K562 (cell line): ENCODE data around the gene PRUNE1. TPM values are rescaled to one million over a fixed set of nuclear protein-coding genes. Genes with fewer than 3 reads are reported as not detected.

ENCODE experiments used
- ATF1 ChIP-seq, 2 experiments: fragments of 450-650 bp in 1 of 2; IDR thresholded peaks; 2 replicates each; pipeline ENCODE4 v1.6.1; 2016; ENCODE audit warnings: missing compliant biosample characterization in 1 of 2, missing genetic modification characterization in 1 of 2
- BRCA1 ChIP-seq, 2 experiments: fragments of 450-650 bp in 1 of 2; sonication (generic) in 1 of 2; formaldehyde crosslinking in 1 of 2; IDR thresholded peaks; 2 replicates each; pipeline versions ENCODE4 v1.5.0 to v1.6.1; 2017 to 2020; ENCODE audit warnings: mild to moderate bottlenecking in 1 of 2, missing genetic modification reagents in 1 of 2
- BRD4 ChIP-seq: fragments of 200-600 bp; sonication (generic); IDR thresholded peaks from 2 replicates; pipeline ENCODE4 v1.6.1; 2017; ENCODE audit warnings: inconsistent platforms
- BRF1 ChIP-seq: IDR thresholded peaks from 3 replicates; pipeline ENCODE4 v1.6.1; 2011; ENCODE audit warnings: borderline replicate concordance, mild to moderate bottlenecking; ENCODE audit not compliant: insufficient read length; ENCODE audit errors: extremely low read depth
- CAMTA2 ChIP-seq: fragments of 250-450 bp; sonication (Bioruptor Pico); conservative IDR thresholded peaks from 2 replicates; pipeline ENCODE4 v1.5.1; 2022
- CBX8 ChIP-seq: fragments of 200-600 bp; sonication (generic); IDR thresholded peaks from 2 replicates; pipeline ENCODE4 v1.6.1; 2012; ENCODE audit warnings: borderline replicate concordance, mixed run types, low read depth, mild to moderate bottlenecking, moderate library complexity, mixed read lengths, low read length, control low read depth, inconsistent platforms; ENCODE audit not compliant: poor library complexity, severe bottlenecking; ENCODE audit errors: extremely low read depth
- COPS2 ChIP-seq: fragments of 450-650 bp; conservative IDR thresholded peaks from 2 replicates; pipeline ENCODE4 v1.6.1; 2016; ENCODE audit warnings: mild to moderate bottlenecking, moderate library complexity
- DIDO1 ChIP-seq: fragments of 450-650 bp; IDR thresholded peaks from 2 replicates; pipeline ENCODE4 v1.6.1; 2016; ENCODE audit warnings: low read depth, missing biosample characterization, missing genetic modification characterization
- MAFK ChIP-seq: IDR thresholded peaks from 2 replicates; pipeline ENCODE4 v1.6.1; 2011; ENCODE audit warnings: low read length, improper control_type of control experiment
- MCM7 ChIP-seq, 2 experiments: fragments of 450-650 bp; IDR thresholded peaks; 2 replicates each; pipeline ENCODE4 v1.6.1; 2016 to 2018
- NFE2 ChIP-seq: IDR thresholded peaks from 2 replicates; pipeline ENCODE4 v1.6.1; 2014; ENCODE audit warnings: antibody characterized with exemption, low read depth
- NFYB ChIP-seq: IDR thresholded peaks from 2 replicates; pipeline ENCODE4 v1.6.1; 2011; ENCODE audit warnings: mild to moderate bottlenecking, moderate library complexity; ENCODE audit not compliant: insufficient read length; ENCODE audit errors: extremely low read depth
- NR1H2 ChIP-seq: sonication (generic); formaldehyde crosslinking; IDR thresholded peaks from 2 replicates; pipeline ENCODE4 v1.4.0; 2020; ENCODE audit warnings: mild to moderate bottlenecking, missing genetic modification reagents
- NR2C1 ChIP-seq, 2 experiments: fragments of 450-650 bp; IDR thresholded peaks; 2 replicates each; pipeline ENCODE4 v1.6.1; 2017; ENCODE audit warnings: mild to moderate bottlenecking in 2 of 2, antibody characterized with exemption in 1 of 2, inconsistent platforms in 1 of 2, missing compliant biosample characterization in 1 of 2, missing genetic modification characterization in 1 of 2
- PCBP1 ChIP-seq: fragments of 200-400 bp; formaldehyde crosslinking; IDR thresholded peaks from 2 replicates; pipeline ENCODE4 v1.6.1; 2018; ENCODE audit warnings: mild to moderate bottlenecking, low read depth, low read length; ENCODE audit not compliant: poor library complexity, severe bottlenecking
- POLR2B ChIP-seq: fragments of 450-650 bp; IDR thresholded peaks from 2 replicates; pipeline ENCODE4 v1.6.1; 2018; ENCODE audit warnings: low read depth; ENCODE audit not compliant: partially characterized antibody
- PRPF4 ChIP-seq: fragments of 200-400 bp; formaldehyde crosslinking; IDR thresholded peaks from one replicate; pipeline ENCODE4 v1.6.1; 2017; ENCODE audit warnings: low read length, low read depth, mild to moderate bottlenecking; ENCODE audit not compliant: insufficient read depth, poor library complexity, severe bottlenecking
- RFX5 ChIP-seq: IDR thresholded peaks from 2 replicates; pipeline ENCODE4 v1.6.1; 2011; ENCODE audit warnings: low read depth, mild to moderate bottlenecking, improper control_type of control experiment, low read length
- SIN3A ChIP-seq, 2 experiments: fragments of 150-350 bp in 1 of 2; IDR thresholded peaks; 2 replicates each; pipeline ENCODE4 v1.6.1; 2011 to 2016; ENCODE audit warnings: borderline replicate concordance in 2 of 2, low read depth in 2 of 2, low read length in 2 of 2, mild to moderate bottlenecking in 2 of 2, moderate library complexity in 2 of 2; ENCODE audit not compliant: control insufficient read depth in 1 of 2
- SIRT6 ChIP-seq: IDR thresholded peaks from one replicate; pipeline ENCODE4 v1.6.1; 2012; ENCODE audit warnings: low read depth, mild to moderate bottlenecking, control low read depth, inconsistent platforms, low read length, moderate library complexity
- SMC3 ChIP-seq: conservative IDR thresholded peaks from 2 replicates; pipeline ENCODE4 v1.6.1; 2011; ENCODE audit warnings: low read depth, low read length, improper control_type of control experiment; ENCODE audit not compliant: insufficient read depth
- SRSF3 ChIP-seq: fragments of 200-400 bp; formaldehyde crosslinking; IDR thresholded peaks from 2 replicates; pipeline ENCODE4 v1.6.1; 2016; ENCODE audit warnings: mild to moderate bottlenecking, low read length, moderate library complexity; ENCODE audit not compliant: insufficient read depth
- THRB ChIP-seq: fragments of 450-650 bp; formaldehyde crosslinking; conservative IDR thresholded peaks from 2 replicates; pipeline ENCODE4 v1.4.0; 2022; ENCODE audit warnings: mild to moderate bottlenecking, missing genetic modification characterization
- YBX1 ChIP-seq: fragments of 450-650 bp; IDR thresholded peaks from 2 replicates; pipeline ENCODE4 v1.7.1; 2016; ENCODE audit warnings: mild to moderate bottlenecking
- ZBTB43 ChIP-seq: sonication (generic); formaldehyde crosslinking; IDR thresholded peaks from 2 replicates; pipeline ENCODE4 v1.8.0; 2023; ENCODE audit warnings: mild to moderate bottlenecking, missing genetic modification reagents
- ZNF134 ChIP-seq: fragments of 250-450 bp; sonication (Bioruptor Pico); conservative IDR thresholded peaks from 2 replicates; pipeline ENCODE4 v1.4.0; 2020
- ZNF347 ChIP-seq: fragments of 450-650 bp; formaldehyde crosslinking; IDR thresholded peaks from 2 replicates; pipeline ENCODE4 v1.4.0; 2020; ENCODE audit warnings: low read depth, mild to moderate bottlenecking, moderate library complexity
- ZNF583 ChIP-seq: fragments of 250-450 bp; sonication (Bioruptor Pico); IDR thresholded peaks from 2 replicates; pipeline ENCODE4 v1.4.0; 2020
- polyA plus RNA-seq, 8 experiments: library from polyadenylated mRNA; depleted of rRNA in 4 of 8; stranded (reverse) in 5 of 8; unstranded in 3 of 8; fragments of >200 nt; fragmentation: Nextera tagmentation in 2 of 8; fragmentation: Illumina TruSeq in 1 of 8; extraction: Ambion mirVana in 2 of 8; extraction: Trizol in 1 of 8; gene quantifications; 2 replicates each; pipeline versions ENCODE4 v1.2.1 to v1.2.3, GENCODE V29; 2011 to 2014; ENCODE audit warnings: inconsistent platforms in 1 of 8, missing spikeins in 1 of 8
- total RNA-seq, 7 experiments: library from RNA; depleted of rRNA in 6 of 7; stranded (reverse); fragments of >200 nt in 6 of 7; fragmentation: Illumina TruSeq in 2 of 7; extraction: Trizol in 2 of 7; gene quantifications; 2 replicates each; pipeline versions ENCODE4 v1.2.1 to v1.2.3, GENCODE V29; 2011 to 2021; ENCODE audit warnings: low replicate concordance in 1 of 7

PRUNE1 gene
- total and polyA plus RNA-seq, 9 of the 15 experiments (the other 6 are each of a cell fraction or from before 2014, with no cell fraction given), result 16.7 to 48.3 (median 26.2) TPM

- TF ChIP-seq POLR2B (peak; percentile 36), CBX8 (no peak), SRSF3 (no peak), COPS2 (no peak), CAMTA2 (CRISPR knock-in tag) (no peak), BRCA1 (IDR thresholded peaks at IDR 0.05) (no peak), BRCA1 (CRISPR knock-in tag; IDR thresholded peaks at IDR 0.05) (no peak), NFE2 (no peak), RFX5 (no peak), DIDO1 (tag) (no peak), THRB (CRISPR knock-in tag) (peak; percentile 59; the same call in 1 of the 2 replicates), YBX1 (no peak), SIN3A (IDR thresholded peaks at IDR 0.05; ENCODE audit: borderline replicate concordance in 2 of 2, control insufficient read depth in 1 of 2, low read depth in 2 of 2, low read length in 2 of 2) (no peak), SMC3 (no peak), MCM7 (IDR thresholded peaks at IDR 0.05) (no peak), NR2C1 (IDR thresholded peaks at IDR 0.05) (0 out of 2 replicates have a peak, but pooled peaks have one; percentile 20), NR2C1 (tag; IDR thresholded peaks at IDR 0.05) (no peak), PCBP1 (no peak), ZNF583 (CRISPR knock-in tag) (0 out of 2 replicates have a peak, but pooled peaks have one; percentile 32), SIRT6 (no peak), MAFK (peak; percentile 16; the same call in 1 of the 2 replicates), BRD4 (no peak), NR1H2 (no peak), PRPF4 (no peak), ZNF134 (CRISPR knock-in tag) (no peak), NFYB (no peak), ATF1 (CRISPR knock-in tag; IDR thresholded peaks at IDR 0.05) (no peak), ATF1 (tag; IDR thresholded peaks at IDR 0.05) (peak; percentile 56), ZBTB43 (CRISPR knock-in tag) (no peak), ZNF347 (CRISPR knock-in tag) (no peak), BRF1 (no peak)
Measured at GRCh38 chr1:151054971-151055547, 46.8 kb downstream of the PRUNE1 start (continued).
